HG03520 (cell line): ENCODE data around the gene CACNA2D3.
"Not testable (repeated sequence)": the region's sequence is repeated elsewhere in the genome, so short reads cannot be mapped to it uniquely, and the experiment has no call there.

Experiments
- ATAC-seq: cut with Tn5 transposase; IDR thresholded peaks from one replicate; pipeline ENCODE4 v1.9.1; 2021; ENCODE audit warnings: mild to moderate bottlenecking, moderate library complexity; ENCODE audit not compliant: unreplicated experiment

CACNA2D3 gene

GRCh38 chr3:54968546-54969172, 846.3 kb downstream of the CACNA2D3 start:
- no peak for ATAC-seq

GRCh38 chr3:54969652-54970051, 847.3 kb downstream of the CACNA2D3 start:
- ATAC-seq, result no peak

- no peak for ATAC-seq
Observed at GRCh38 chr3:54970895-54971294, 848.5 kb downstream of the CACNA2D3 start.

GRCh38 chr3:54977439-54977838, 855.1 kb downstream of the CACNA2D3 start:
- ATAC-seq, result no peak

- not testable (repeated sequence) for ATAC-seq
Observed at GRCh38 chr3:54977946-54978345, 855.6 kb downstream of the CACNA2D3 start.

GRCh38 chr3:54982807-54983206, 860.5 kb downstream of the CACNA2D3 start:
- no peak for ATAC-seq

- no peak for ATAC-seq
Observed at GRCh38 chr3:54983266-54984099, 861.1 kb downstream of the CACNA2D3 start.

GRCh38 chr3:54985856-54986255, 863.5 kb downstream of the CACNA2D3 start:
- ATAC-seq, result no peak

GRCh38 chr3:54986294-54986693, 863.9 kb downstream of the CACNA2D3 start:
- ATAC-seq, result no peak

GRCh38 chr3:54987719-54988118, 865.4 kb downstream of the CACNA2D3 start:
- no peak for ATAC-seq

GRCh38 chr3:54988302-54988837, 866.0 kb downstream of the CACNA2D3 start:
- ATAC-seq, result no peak

GRCh38 chr3:54988838-54989630, 866.7 kb downstream of the CACNA2D3 start:
- no peak for ATAC-seq

GRCh38 chr3:54994111-54994513, 871.8 kb downstream of the CACNA2D3 start:
- no peak for ATAC-seq

GRCh38 chr3:54999159-54999558, 876.8 kb downstream of the CACNA2D3 start:
- ATAC-seq, result no peak

- no peak for ATAC-seq
Observed at GRCh38 chr3:54999811-55000210, 877.5 kb downstream of the CACNA2D3 start.

GRCh38 chr3:55000546-55000945, 878.2 kb downstream of the CACNA2D3 start:
- ATAC-seq, result no peak

- ATAC-seq, result no peak
Observed at GRCh38 chr3:55000953-55001352, 878.6 kb downstream of the CACNA2D3 start.

- ATAC-seq, result no peak
Observed at GRCh38 chr3:55002416-55002930, 880.1 kb downstream of the CACNA2D3 start.

- no peak for ATAC-seq
Observed at GRCh38 chr3:55006244-55006676, 883.9 kb downstream of the CACNA2D3 start.

GRCh38 chr3:55007971-55008370, 885.6 kb downstream of the CACNA2D3 start:
- ATAC-seq, result no peak

GRCh38 chr3:55009372-55009771, 887.0 kb downstream of the CACNA2D3 start:
- no peak for ATAC-seq
